ENCODE results near the gene CNOT6.

DNA sequence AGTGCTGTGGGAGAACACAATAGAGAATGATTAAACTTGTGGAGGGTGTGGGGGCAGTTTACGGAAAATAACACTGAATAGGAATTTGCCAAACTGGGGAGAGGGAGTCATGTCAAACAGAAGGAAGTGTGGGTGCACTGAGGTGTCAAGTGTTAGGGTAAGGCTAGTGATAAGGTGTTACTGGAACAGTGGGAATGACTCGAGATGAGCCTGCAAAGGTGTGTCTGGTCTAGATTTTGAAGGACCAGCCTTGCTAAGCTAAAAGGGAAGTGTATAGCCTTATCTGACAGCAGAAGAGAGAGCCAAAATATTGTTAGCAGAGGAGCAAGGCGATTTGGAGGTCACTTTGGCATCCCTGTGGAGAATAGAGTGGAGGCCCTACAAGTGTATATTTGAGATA lies 4.2 kb downstream of the CNOT6 start:
- TF ChIP-seq TAF1 (IDR thresholded peaks at IDR 0.05; ENCODE audit: borderline replicate concordance, insufficient read depth, low read length) (no peak), SIN3A (IDR thresholded peaks at IDR 0.05; ENCODE audit: borderline replicate concordance, insufficient read depth, low read length) (no peak), POLR2AphosphoS5 (IDR thresholded peaks at IDR 0.05; ENCODE audit: low read depth, low read length) (no peak), FOXP2 (optimal IDR thresholded peaks at IDR 0.05; ENCODE audit: borderline replicate concordance, extremely low read depth, extremely low read length, insufficient read depth) (no peak)
- TF ChIP-seq, protein P1, sequence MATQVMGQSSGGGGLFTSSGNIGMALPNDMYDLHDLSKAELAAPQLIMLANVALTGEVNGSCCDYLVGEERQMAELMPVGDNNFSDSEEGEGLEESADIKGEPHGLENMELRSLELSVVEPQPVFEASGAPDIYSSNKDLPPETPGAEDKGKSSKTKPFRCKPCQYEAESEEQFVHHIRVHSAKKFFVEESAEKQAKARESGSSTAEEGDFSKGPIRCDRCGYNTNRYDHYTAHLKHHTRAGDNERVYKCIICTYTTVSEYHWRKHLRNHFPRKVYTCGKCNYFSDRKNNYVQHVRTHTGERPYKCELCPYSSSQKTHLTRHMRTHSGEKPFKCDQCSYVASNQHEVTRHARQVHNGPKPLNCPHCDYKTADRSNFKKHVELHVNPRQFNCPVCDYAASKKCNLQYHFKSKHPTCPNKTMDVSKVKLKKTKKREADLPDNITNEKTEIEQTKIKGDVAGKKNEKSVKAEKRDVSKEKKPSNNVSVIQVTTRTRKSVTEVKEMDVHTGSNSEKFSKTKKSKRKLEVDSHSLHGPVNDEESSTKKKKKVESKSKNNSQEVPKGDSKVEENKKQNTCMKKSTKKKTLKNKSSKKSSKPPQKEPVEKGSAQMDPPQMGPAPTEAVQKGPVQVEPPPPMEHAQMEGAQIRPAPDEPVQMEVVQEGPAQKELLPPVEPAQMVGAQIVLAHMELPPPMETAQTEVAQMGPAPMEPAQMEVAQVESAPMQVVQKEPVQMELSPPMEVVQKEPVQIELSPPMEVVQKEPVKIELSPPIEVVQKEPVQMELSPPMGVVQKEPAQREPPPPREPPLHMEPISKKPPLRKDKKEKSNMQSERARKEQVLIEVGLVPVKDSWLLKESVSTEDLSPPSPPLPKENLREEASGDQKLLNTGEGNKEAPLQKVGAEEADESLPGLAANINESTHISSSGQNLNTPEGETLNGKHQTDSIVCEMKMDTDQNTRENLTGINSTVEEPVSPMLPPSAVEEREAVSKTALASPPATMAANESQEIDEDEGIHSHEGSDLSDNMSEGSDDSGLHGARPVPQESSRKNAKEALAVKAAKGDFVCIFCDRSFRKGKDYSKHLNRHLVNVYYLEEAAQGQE (IDR thresholded peaks at IDR 0.05; ENCODE audit: insufficient read depth in 1 of 2, low read depth in 2 of 2, low read length in 2 of 2), result no peak
